HCT116 (cell line): ENCODE results near the gene HDAC1. TPM values are rescaled to one million over a fixed set of nuclear protein-coding genes. Genes with fewer than 3 reads are reported as not detected.
"Not testable (repeated sequence)": the region's sequence is repeated elsewhere in the genome, so short reads cannot be mapped to it uniquely, and the experiment has no call there.

Source experiments
- ATAC-seq: fragments of 200-7000 bp; cut with Tn5 transposase; 2 replicates; pipeline ENCODE4 v1.9.1; 2020; ENCODE audit warnings: mild to moderate bottlenecking, moderate library complexity
- BruUV-seq: library from RNA; stranded (reverse); fragments of 400-500 nt; replicated peaks from 2 replicates; lab custom pipeline; 2021; lab: Mats Ljungman, UMichigan
- CTCF ChIA-PET: fragments of 300-600 bp; sonication (Branson Sonifier 250); formaldehyde crosslinking; loops from one replicate; lab custom pipeline; 2021; ENCODE audit warnings: antibody characterized with exemption; lab: Charles Lee
- POLR2A ChIA-PET: fragments of 300-600, 350-600 bp; sonication (Branson Sonifier 250); formaldehyde crosslinking; loops from one replicate; lab custom pipeline; 2021; ENCODE audit warnings: antibody characterized with exemption; lab: Charles Lee
- RAD21 ChIA-PET, 2 experiments: fragments of 300-600 bp; sonication (Branson Sonifier 250); formaldehyde crosslinking; loops; one replicate each; lab custom pipeline; 2023; ENCODE audit warnings: low total read pairs in 2 of 2; ENCODE audit not compliant: uncharacterized antibody in 2 of 2, unreplicated experiment in 2 of 2, low non-redundant PET in 1 of 2; lab: Charles Lee
- DNase-seq: peaks from one replicate; pipeline ENCODE4 v3.0.0-alpha.2; 2010; ENCODE audit warnings: low read depth, low spot score
- H2AFZ ChIP-seq: fragments of 200-600 bp; shearing (Covaris generic), sonication (generic); 2 replicates; pipeline ENCODE4 v1.6.1; 2017; ENCODE audit warnings: low read depth, mixed run types, mixed read lengths, antibody characterized with exemption, low read length; ENCODE audit not compliant: poor library complexity, severe bottlenecking
- H3K27ac ChIP-seq: 2 replicates; pipeline ENCODE4 v1.5.1; 2012; ENCODE audit warnings: low read depth, low read length
- H3K27me3 ChIP-seq: fragments of 200-600 bp; sonication (generic); 2 replicates; pipeline ENCODE4 v1.6.1; 2016; ENCODE audit warnings: mixed run types, low read length, mixed read lengths; ENCODE audit not compliant: insufficient read depth
- H3K36me3 ChIP-seq, 2 experiments: fragments of 200-500 bp in 1 of 2; fragments of 200-600 bp in 1 of 2; sonication (Bioruptor generic) in 1 of 2; sonication (generic) in 1 of 2; 2 replicates each; pipeline versions ENCODE4 v1.5.1 to v1.6.1; 2014 to 2016; ENCODE audit warnings: low read length in 2 of 2, inconsistent platforms in 1 of 2, mixed read lengths in 1 of 2, mixed run types in 1 of 2; ENCODE audit not compliant: insufficient read depth in 2 of 2, control insufficient read depth in 1 of 2
- H3K4me1 ChIP-seq, 2 experiments: fragments of 200-600 bp in 1 of 2; sonication (generic) in 1 of 2; 2 replicates each; pipeline versions ENCODE4 v1.5.1 to v1.6.1; 2012 to 2017; ENCODE audit warnings: low read length in 2 of 2, inconsistent platforms in 1 of 2, mild to moderate bottlenecking in 1 of 2, mixed read lengths in 1 of 2, mixed run types in 1 of 2, moderate library complexity in 1 of 2; ENCODE audit not compliant: insufficient read depth in 2 of 2, control insufficient read depth in 1 of 2
- H3K4me2 ChIP-seq: fragments of 200-600 bp; sonication (generic); 2 replicates; pipeline ENCODE4 v1.6.1; 2017; ENCODE audit warnings: mixed run types, low read length, mixed read lengths
- H3K4me3 ChIP-seq, 2 experiments: fragments of 200-600 bp in 1 of 2; sonication (generic) in 1 of 2; replicated peaks in 1 of 2; 2 replicates each; pipeline ENCODE4 v1.5.1; 2011 to 2016; ENCODE audit warnings: low read length in 2 of 2, control low read depth in 1 of 2, low read depth in 1 of 2, mild to moderate bottlenecking in 1 of 2, mixed read lengths in 1 of 2, mixed run types in 1 of 2
- H3K79me2 ChIP-seq: fragments of 200-600 bp; sonication (generic); 2 replicates; pipeline ENCODE4 v1.6.1; 2017; ENCODE audit warnings: mild to moderate bottlenecking, mixed run types, low read length, moderate library complexity, mixed read lengths; ENCODE audit not compliant: insufficient read depth
- H3K9ac ChIP-seq: fragments of 200-600 bp; sonication (generic); 2 replicates; pipeline ENCODE4 v1.6.1; 2016; ENCODE audit warnings: low read length, mixed read lengths
- H3K9me2 ChIP-seq: fragments of 200-600 bp; sonication (generic), shearing (Covaris generic); 2 replicates; pipeline ENCODE4 v1.6.1; 2017; ENCODE audit warnings: mixed run types, mild to moderate bottlenecking, moderate library complexity; ENCODE audit not compliant: insufficient read depth
- H3K9me3 ChIP-seq, 2 experiments: fragments of 200-500 bp in 1 of 2; fragments of 200-600 bp in 1 of 2; sonication (Bioruptor generic) in 1 of 2; sonication (generic) in 1 of 2; 2 replicates each; pipeline ENCODE4 v1.6.1; 2014 to 2017; ENCODE audit warnings: low read length in 2 of 2, mixed read lengths in 2 of 2, inconsistent platforms in 1 of 2, low read depth in 1 of 2, mild to moderate bottlenecking in 1 of 2, mixed run types in 1 of 2, moderate library complexity in 1 of 2; ENCODE audit not compliant: control insufficient read depth in 1 of 2, insufficient read depth in 1 of 2
- H4K20me1 ChIP-seq: fragments of 200-600 bp; sonication (generic), shearing (Covaris generic); 2 replicates; pipeline ENCODE4 v1.6.1; 2017; ENCODE audit warnings: mixed run types, mild to moderate bottlenecking, moderate library complexity; ENCODE audit not compliant: insufficient read depth
- ATF3 ChIP-seq: IDR thresholded peaks from 2 replicates; pipeline ENCODE4 v1.6.1; 2012
- CBX3 ChIP-seq: IDR thresholded peaks from 2 replicates; pipeline ENCODE4 v1.6.1; 2012; ENCODE audit warnings: low read depth
- CEBPB ChIP-seq: IDR thresholded peaks from 2 replicates; pipeline ENCODE4 v1.6.1; 2012; ENCODE audit warnings: low read depth
- CTCF ChIP-seq, 3 experiments: fragments of 200-600 bp in 1 of 3; sonication (generic) in 1 of 3; IDR thresholded peaks in 2 of 3; conservative IDR thresholded peaks in 1 of 3; 2 replicates each; pipeline ENCODE4 v1.5.1; 2012 to 2017; ENCODE audit warnings: low read depth in 2 of 3, low read length in 2 of 3, antibody characterized with exemption in 1 of 3, borderline replicate concordance in 1 of 3, control low read depth in 1 of 3, mild to moderate bottlenecking in 1 of 3, mixed read lengths in 1 of 3, mixed run types in 1 of 3, moderate library complexity in 1 of 3; ENCODE audit not compliant: insufficient read depth in 1 of 3
- EGR1 ChIP-seq: IDR thresholded peaks from 2 replicates; pipeline ENCODE4 v1.6.1; 2012; ENCODE audit warnings: low read depth
- EZH2 ChIP-seq: fragments of 200-600 bp; sonication (generic); IDR thresholded peaks from 2 replicates; pipeline ENCODE4 v1.6.1; 2017; ENCODE audit warnings: antibody characterized with exemption, mixed run types
- FOSL1 ChIP-seq: IDR thresholded peaks from 2 replicates; pipeline ENCODE4 v1.6.1; 2012; ENCODE audit warnings: low read depth
- JUND ChIP-seq: IDR thresholded peaks from 2 replicates; pipeline ENCODE4 v1.6.1; 2012
- POLR2A ChIP-seq: IDR thresholded peaks from 2 replicates; pipeline ENCODE4 v1.7.0; 2011; ENCODE audit warnings: borderline replicate concordance; ENCODE audit not compliant: insufficient read depth, insufficient read length; ENCODE audit errors: extremely low read depth
- POLR2AphosphoS5 ChIP-seq: IDR thresholded peaks from 2 replicates; pipeline ENCODE4 v1.6.1; 2011; ENCODE audit warnings: mild to moderate bottlenecking, low read depth, low read length, moderate library complexity
- RAD21 ChIP-seq: IDR thresholded peaks from 2 replicates; pipeline ENCODE4 v1.6.1; 2012; ENCODE audit warnings: low read depth, mild to moderate bottlenecking
- SIN3A ChIP-seq: IDR thresholded peaks from 2 replicates; pipeline ENCODE4 v1.6.1; 2012; ENCODE audit warnings: low read depth
- SP1 ChIP-seq: IDR thresholded peaks from 2 replicates; pipeline ENCODE4 v1.6.1; 2012; ENCODE audit warnings: low read depth
- TCF7L2 ChIP-seq: IDR thresholded peaks from 2 replicates; pipeline ENCODE4 v1.7.0; 2011; ENCODE audit warnings: borderline replicate concordance, inconsistent platforms; ENCODE audit not compliant: insufficient read depth, insufficient read length; ENCODE audit errors: extremely low read depth
- YY1 ChIP-seq: IDR thresholded peaks from 2 replicates; pipeline ENCODE4 v1.6.1; 2011; ENCODE audit warnings: low read length, low read depth, moderate library complexity, mild to moderate bottlenecking; ENCODE audit not compliant: insufficient replicate concordance; ENCODE audit errors: extremely low read depth
- ZBTB33 ChIP-seq: IDR thresholded peaks from 2 replicates; pipeline ENCODE4 v1.6.1; 2011; ENCODE audit warnings: mild to moderate bottlenecking, low read length, moderate library complexity; ENCODE audit not compliant: insufficient replicate concordance; ENCODE audit errors: extremely low read depth
- ZFX ChIP-seq: fragments of 450-650 bp; IDR thresholded peaks from 2 replicates; pipeline ENCODE4 v1.6.1; 2017
- ZNF274 ChIP-seq: fragments of 200-500 bp; sonication (Bioruptor generic); IDR thresholded peaks from 2 replicates; pipeline ENCODE4 v1.6.1; 2014; ENCODE audit warnings: mild to moderate bottlenecking, low read depth, low read length, inconsistent platforms
- intact Hi-C: fragments of 100-400 bp; cut with micrococcal nuclease; formaldehyde crosslinking; loops from 2 replicates; pipeline ENCODE4 v1.10.0; 2022
- total RNA-seq: library from RNA; stranded (reverse); gene quantifications from one replicate; pipeline ENCODE4 v1.2.1, GENCODE V29; 2021; ENCODE audit not compliant: unreplicated experiment

The HDAC1 gene
- total RNA-seq, 1 experiment from 2014 or later: 232 TPM

- TF ChIP-seq CEBPB (no peak), SIN3A (no peak), FOSL1 (no peak), JUND (no peak), YY1 (no peak), ZFX (no peak), SP1 (no peak), ATF3 (no peak), ZBTB33 (no peak), POLR2AphosphoS5 (no peak), CTCF (IDR thresholded peaks at IDR 0.05 in 2 of 3, conservative IDR thresholded peaks at IDR 0.05 in 1 of 3; ENCODE audit: borderline replicate concordance in 1 of 3, insufficient read depth in 1 of 3, low read depth in 2 of 3, low read length in 2 of 3) (no peak), TCF7L2 (no peak), RAD21 (no peak), CBX3 (no peak), POLR2A (no peak), ZNF274 (no peak), EZH2 (no peak), EGR1 (no peak)
- no peak for DNase-seq
- Histone ChIP-seq H3K4me1 (peaks cover 4 to 9% of the 10 kb centered on the region in 2 experiments; a peak in 2 of 4 replicates), H3K9me2 (no peaks in the 10 kb centered on the region), H3K27ac (no peak overlapping the region), H3K36me3 (no peaks in the 10 kb centered on the region), H3K4me2 (no peak overlapping the region), H3K9me3 (no peaks in the 10 kb centered on the region), H3K27me3 (no peaks in the 10 kb centered on the region), H3K4me3 (no peak overlapping the region), H2AFZ (no peak overlapping the region), H4K20me1 (no peaks in the 10 kb centered on the region), H3K79me2 (no peaks in the 10 kb centered on the region), H3K9ac (no peak overlapping the region)
- no peak for ATAC-seq
- CTCF ChIA-PET: no interaction called here
- RAD21 ChIA-PET: no interaction called here
- BruUV-seq: no TSS peak
- POLR2A ChIA-PET: no interaction called here
- intact Hi-C loops: no loop called here
Observed at GRCh38 chr1:32276032-32276782, 15.7 kb upstream of the HDAC1 start.

- H3K4me2 ChIP-seq, H3K79me2 ChIP-seq, H3K4me1 ChIP-seq, H4K20me1 ChIP-seq, DNase-seq, H3K36me3 ChIP-seq, CTCF ChIA-PET, H3K9me3 ChIP-seq, BruUV-seq, intact Hi-C loops, H3K27ac ChIP-seq, POLR2A ChIA-PET, RAD21 ChIA-PET, H3K9ac ChIP-seq, H3K4me3 ChIP-seq, H2AFZ ChIP-seq, H3K9me2 ChIP-seq, H3K27me3 ChIP-seq, ATAC-seq: not testable (repeated sequence)
Observed at GRCh38 chr1:32284777-32285176, 7.1 kb upstream of the HDAC1 start.
